ENCODE measurements around the gene POLD1. TPM values are rescaled to one million over a fixed set of nuclear protein-coding genes. Genes with fewer than 3 reads are reported as not detected.
"Not testable (repeated sequence)": the region's sequence is repeated elsewhere in the genome, so short reads cannot be mapped to it uniquely, and the experiment has no call there.

POLD1 gene
- total RNA-seq, 1 donor from 2014 or later: 24.3 TPM

- no peak for ATAC-seq
These were observed 18.5 kb upstream of the POLD1 start, which contains the start of gene NAPSA for GRCh38 chr19:50365434-50366306. TSS of gene NAPSA (minus strand) at chr19:50365639. CDS start at chr19:50365621, 18 bp downstream.

- ATAC-seq: peak; percentile 83
These were observed 15.2 kb upstream of the POLD1 start for GRCh38 chr19:50368649-50369570.

- no peak for ATAC-seq
These were observed 12.2 kb upstream of the POLD1 start for GRCh38 chr19:50371914-50372475.

- ATAC-seq: peak; percentile 94
These were observed 7.7 kb upstream of the POLD1 start, which contains the start of gene NR1H2 for GRCh38 chr19:50376166-50377050. TSS of gene NR1H2 (plus strand) at chr19:50376457. CDS start at chr19:50377606, 1,149 bp downstream.

GRCh38 chr19:50377051-50377461, 7.1 kb upstream of the POLD1 start:
- peak; percentile 24 for ATAC-seq

GRCh38 chr19:50377517-50377916, 6.6 kb upstream of the POLD1 start:
- no peak for ATAC-seq

- no peak for ATAC-seq
These were observed 5.8 kb upstream of the POLD1 start for GRCh38 chr19:50378169-50378862.

- ATAC-seq: no peak
These were observed 5.3 kb upstream of the POLD1 start for GRCh38 chr19:50378863-50379236.

GRCh38 chr19:50379602-50380001, 4.5 kb upstream of the POLD1 start:
- no peak for ATAC-seq

GRCh38 chr19:50380137-50380536, 4.0 kb upstream of the POLD1 start:
- ATAC-seq: no peak

- no peak for ATAC-seq
These were observed 3.4 kb upstream of the POLD1 start for GRCh38 chr19:50380751-50381151.

- no peak for ATAC-seq
These were observed 2.0 kb upstream of the POLD1 start for GRCh38 chr19:50381881-50382729.

GRCh38 chr19:50383001-50383851, 921 bp upstream of the POLD1 start:
- no peak for ATAC-seq

GRCh38 chr19:50384685-50385535, 763 bp downstream of the POLD1 start:
- ATAC-seq: no peak

GRCh38 chr19:50387176-50387867, 3.2 kb downstream of the POLD1 start:
- no peak for ATAC-seq

- no peak for ATAC-seq
These were observed 3.7 kb downstream of the POLD1 start for GRCh38 chr19:50387868-50388245.

- not testable (repeated sequence) for ATAC-seq
These were observed 6.1 kb downstream of the POLD1 start for GRCh38 chr19:50390295-50390694.

- ATAC-seq: not testable (repeated sequence)
These were observed 6.8 kb downstream of the POLD1 start for GRCh38 chr19:50390952-50391351.
